Esophagus squamous epithelium (tissue), 4 donors: ENCODE data around the gene LYL1.

Experiments
- POLR2A ChIP-seq, 4 donors: fragments of 450-650 bp; IDR thresholded peaks; one replicate each; pipeline ENCODE4 v1.6.1; 2017; ENCODE audit warnings: antibody characterized with exemption in 4 of 4, mild to moderate bottlenecking in 4 of 4, moderate library complexity in 3 of 4
- TF ChIP-seq, protein P1 (sequence below), 6 experiments: fragments of 450-650 bp in 4 of 6; fragments of 200-600 bp in 2 of 6; sonication (generic) in 2 of 6; IDR thresholded peaks; one replicate each; pipeline ENCODE4 v1.5.1; 2016 to 2019; ENCODE audit warnings: antibody characterized with exemption in 6 of 6, mild to moderate bottlenecking in 4 of 6, moderate library complexity in 4 of 6

DNA sequence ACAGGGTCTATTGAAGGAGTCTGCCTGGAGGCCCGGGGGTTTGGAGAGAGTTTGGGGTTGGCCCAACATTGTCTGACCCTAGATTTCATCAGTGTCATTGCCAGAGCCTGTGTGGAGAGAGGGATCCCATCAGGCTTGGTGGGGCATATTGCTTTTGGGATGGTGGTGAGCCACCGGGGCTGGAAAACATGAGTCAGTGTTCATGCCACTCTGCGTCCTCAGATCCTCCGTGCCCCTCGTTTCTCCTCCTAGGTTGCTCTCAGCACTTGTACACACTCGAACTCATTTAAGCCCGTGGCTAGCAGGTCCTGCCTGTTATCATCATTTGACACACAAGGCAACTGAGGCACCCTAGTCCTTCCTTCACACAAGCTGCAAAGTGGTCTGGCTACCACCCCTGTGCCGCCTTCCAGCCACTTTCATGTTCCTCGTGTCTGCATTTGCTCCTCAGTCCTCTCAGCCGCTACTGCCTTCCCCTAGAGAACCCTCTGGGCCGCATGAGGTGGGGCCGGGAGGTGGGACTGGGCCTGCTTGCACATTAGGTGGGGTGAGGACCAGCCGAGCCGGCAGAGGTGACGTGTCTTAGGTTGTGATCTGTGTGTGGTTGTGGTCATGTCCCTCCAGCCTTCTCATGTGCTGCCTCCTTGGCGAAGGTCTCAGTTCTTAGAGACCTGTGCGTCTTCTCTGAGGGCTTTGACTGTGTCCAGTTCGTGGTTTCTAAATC lies 19.1 kb upstream of the LYL1 start:
- TF ChIP-seq, protein P1, sequence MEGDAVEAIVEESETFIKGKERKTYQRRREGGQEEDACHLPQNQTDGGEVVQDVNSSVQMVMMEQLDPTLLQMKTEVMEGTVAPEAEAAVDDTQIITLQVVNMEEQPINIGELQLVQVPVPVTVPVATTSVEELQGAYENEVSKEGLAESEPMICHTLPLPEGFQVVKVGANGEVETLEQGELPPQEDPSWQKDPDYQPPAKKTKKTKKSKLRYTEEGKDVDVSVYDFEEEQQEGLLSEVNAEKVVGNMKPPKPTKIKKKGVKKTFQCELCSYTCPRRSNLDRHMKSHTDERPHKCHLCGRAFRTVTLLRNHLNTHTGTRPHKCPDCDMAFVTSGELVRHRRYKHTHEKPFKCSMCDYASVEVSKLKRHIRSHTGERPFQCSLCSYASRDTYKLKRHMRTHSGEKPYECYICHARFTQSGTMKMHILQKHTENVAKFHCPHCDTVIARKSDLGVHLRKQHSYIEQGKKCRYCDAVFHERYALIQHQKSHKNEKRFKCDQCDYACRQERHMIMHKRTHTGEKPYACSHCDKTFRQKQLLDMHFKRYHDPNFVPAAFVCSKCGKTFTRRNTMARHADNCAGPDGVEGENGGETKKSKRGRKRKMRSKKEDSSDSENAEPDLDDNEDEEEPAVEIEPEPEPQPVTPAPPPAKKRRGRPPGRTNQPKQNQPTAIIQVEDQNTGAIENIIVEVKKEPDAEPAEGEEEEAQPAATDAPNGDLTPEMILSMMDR (IDR thresholded peaks at IDR 0.05), result no peak
- TF ChIP-seq POLR2A (IDR thresholded peaks at IDR 0.05), result no peak
